Endothelial cell of umbilical vein (primary cell): ENCODE measurements around the gene VWC2.

Source experiments
- CTCF ChIP-seq, 2 donors: IDR thresholded peaks; 1 replicate in 1 of 2; 2 replicates in 1 of 2; pipeline ENCODE4 v1.5.1; 2011; ENCODE audit warnings: low read length in 2 of 2, mild to moderate bottlenecking in 2 of 2, moderate library complexity in 2 of 2, control low read depth in 1 of 2, inconsistent platforms in 1 of 2, low read depth in 1 of 2; ENCODE audit not compliant: insufficient read depth in 1 of 2; ENCODE audit errors: extremely low read depth in 1 of 2
- EZH2 ChIP-seq: IDR thresholded peaks from 2 replicates; pipeline ENCODE4 v1.6.1; 2012; ENCODE audit warnings: borderline replicate concordance, low read depth, mild to moderate bottlenecking, moderate library complexity, low read length, inconsistent platforms; ENCODE audit not compliant: severe bottlenecking
- FOS ChIP-seq: IDR thresholded peaks from 2 replicates; pipeline ENCODE4 v1.6.1; 2011; ENCODE audit warnings: mild to moderate bottlenecking, low read length, moderate library complexity, borderline replicate concordance; ENCODE audit not compliant: insufficient read depth
- GATA2 ChIP-seq: IDR thresholded peaks from 2 replicates; pipeline ENCODE4 v1.7.0; 2011; ENCODE audit warnings: low read depth, mild to moderate bottlenecking, moderate library complexity, mixed read lengths, low read length; ENCODE audit not compliant: insufficient read length, insufficient read depth
- JUN ChIP-seq: IDR thresholded peaks from 2 replicates; pipeline ENCODE4 v1.6.1; 2011; ENCODE audit warnings: borderline replicate concordance, low read depth; ENCODE audit not compliant: insufficient read length, insufficient read depth
- MAX ChIP-seq: IDR thresholded peaks from 2 replicates; pipeline ENCODE4 v1.6.1; 2011; ENCODE audit not compliant: insufficient read depth, insufficient read length
- MYC ChIP-seq: IDR thresholded peaks from one replicate; pipeline ENCODE4 v1.6.1; 2011; ENCODE audit warnings: mild to moderate bottlenecking, low read depth, low read length
- POLR2A ChIP-seq: IDR thresholded peaks from 2 replicates; pipeline ENCODE4 v1.6.1; 2012; ENCODE audit warnings: low read depth, mild to moderate bottlenecking, control low read depth, low read length
- POLR2AphosphoS5 ChIP-seq: IDR thresholded peaks from 2 replicates; pipeline ENCODE4 v1.6.1; 2012; ENCODE audit warnings: low read depth, mild to moderate bottlenecking, control low read depth, low read length, moderate library complexity; ENCODE audit not compliant: insufficient read depth

GRCh38 chr7:49803812-49804211, 30.4 kb downstream of the VWC2 start:
- TF ChIP-seq MAX = no peak
- no peak for TF ChIP-seq CTCF (IDR thresholded peaks at IDR 0.05; ENCODE audit: extremely low read depth in 1 of 2, insufficient read depth in 1 of 2, low read depth in 1 of 2, low read length in 2 of 2)
- TF ChIP-seq EZH2 = no peak
- TF ChIP-seq JUN = no peak
- no peak for TF ChIP-seq FOS
- TF ChIP-seq POLR2A = no peak
- TF ChIP-seq MYC = no peak
- no peak for TF ChIP-seq POLR2AphosphoS5
- no peak for TF ChIP-seq GATA2
